ENCODE results near the gene PSMB11. TPM values are rescaled to one million over a fixed set of nuclear protein-coding genes. Genes with fewer than 3 reads are reported as not detected.
A peak's percentile ranks its signal among the peaks of the same experiment; 100 is the strongest.

The PSMB11 gene
- total RNA-seq, 2 donors from 2014 or later, result not detected

- Mint-ChIP-seq H3K36me3 (ENCODE audit: low read depth) (peaks cover 3% of the 10 kb centered on the region), H3K27ac (peak overlapping the region; percentile 11), H3K4me3 (no peak overlapping the region), H3K4me1 (peaks cover 20% of the 10 kb centered on the region), H3K27me3 (no peaks in the 10 kb centered on the region)
- H3K9me3 ChIP-seq (ENCODE audit: control insufficient read depth, low read length, poor library complexity, severe bottlenecking), result no peaks in the 10 kb centered on the region
- ATAC-seq (no peak), DNase-seq (no peak)
Measured at GRCh38 chr14:23054000-23054811, 12.2 kb downstream of the PSMB11 start.

GRCh38 chr14:23055147-23055550 lies 13.1 kb downstream of the PSMB11 start:
- H3K4me3 Mint-ChIP-seq, result peak overlapping the region; percentile 28
- H3K36me3 Mint-ChIP-seq (ENCODE audit: low read depth), result peaks cover 5% of the 10 kb centered on the region
- DNase-seq (no peak), ATAC-seq (no peak)
- no peaks in the 10 kb centered on the region for H3K9me3 ChIP-seq (ENCODE audit: control insufficient read depth, low read length, poor library complexity, severe bottlenecking)
- H3K27ac Mint-ChIP-seq, result no peak overlapping the region
- no peaks in the 10 kb centered on the region for H3K27me3 Mint-ChIP-seq
- H3K4me1 Mint-ChIP-seq, result peaks cover 23% of the 10 kb centered on the region

- peak overlapping the region; percentile 96 for H3K4me3 Mint-ChIP-seq
- no peaks in the 10 kb centered on the region for H3K9me3 ChIP-seq (ENCODE audit: control insufficient read depth, low read length, poor library complexity, severe bottlenecking)
- peaks cover 5% of the 10 kb centered on the region for H3K36me3 Mint-ChIP-seq (ENCODE audit: low read depth)
- no peaks in the 10 kb centered on the region for H3K27me3 Mint-ChIP-seq
- peaks cover 23% of the 10 kb centered on the region for H3K4me1 Mint-ChIP-seq
- DNase-seq, result no peak
- H3K27ac Mint-ChIP-seq, result peak overlapping the region; percentile 79
- peak; percentile 1 for ATAC-seq
Measured at GRCh38 chr14:23055621-23056144, 13.7 kb downstream of the PSMB11 start.

GRCh38 chr14:23056145-23056955 lies 14.3 kb downstream of the PSMB11 start:
- peak; percentile 77 for ATAC-seq
- H3K4me3 Mint-ChIP-seq, result peak overlapping the region; percentile 96
- H3K27me3 Mint-ChIP-seq, result no peaks in the 10 kb centered on the region

GRCh38 chr14:23056956-23057756 lies 15.1 kb downstream of the PSMB11 start, which contains the start of gene CDH24:
Gene CDH24 (minus strand): TSS chr14:23057520. CDS start chr14:23055733, 1,787 bp downstream.
- peaks cover 23% of the 10 kb centered on the region for H3K4me1 Mint-ChIP-seq
- H3K4me3 Mint-ChIP-seq, result peak within 1 kb of the TSS; percentile 96
- H3K27ac Mint-ChIP-seq, result peak within 1 kb of the TSS; percentile 79
- peak; percentile 32 to 65 (median 64) for DNase-seq
- peak; percentile 69 for ATAC-seq
- H3K36me3 Mint-ChIP-seq (ENCODE audit: low read depth), result peaks cover 5% of the 10 kb centered on the region
- no peaks in the 10 kb centered on the region for H3K27me3 Mint-ChIP-seq
- H3K9me3 ChIP-seq (ENCODE audit: control insufficient read depth, low read length, poor library complexity, severe bottlenecking), result no peaks in the 10 kb centered on the region

More at GRCh38 chr14:23056145-23056955, 14.3 kb downstream of the PSMB11 start:
- DNase-seq, result peak; percentile 54 to 61 (median 57)
- Mint-ChIP-seq H3K36me3 (ENCODE audit: low read depth) (peaks cover 5% of the 10 kb centered on the region), H3K27ac (peak overlapping the region; percentile 79), H3K4me1 (peaks cover 23% of the 10 kb centered on the region)
- H3K9me3 ChIP-seq (ENCODE audit: control insufficient read depth, low read length, poor library complexity, severe bottlenecking), result no peaks in the 10 kb centered on the region

GRCh38 chr14:23057757-23058653 lies 16.0 kb downstream of the PSMB11 start:
- peaks cover 5% of the 10 kb centered on the region for H3K36me3 Mint-ChIP-seq (ENCODE audit: low read depth)
- no peaks in the 10 kb centered on the region for H3K9me3 ChIP-seq (ENCODE audit: control insufficient read depth, low read length, poor library complexity, severe bottlenecking)
- H3K4me3 Mint-ChIP-seq, result peak overlapping the region; percentile 88
- DNase-seq (peak; percentile 76 to 82 (median 79)), ATAC-seq (peak; percentile 75)
- no peaks in the 10 kb centered on the region for H3K27me3 Mint-ChIP-seq
- H3K27ac Mint-ChIP-seq, result peak overlapping the region; percentile 27
- H3K4me1 Mint-ChIP-seq, result peaks cover 23% of the 10 kb centered on the region

GRCh38 chr14:23058654-23059504 lies 16.9 kb downstream of the PSMB11 start:
- no peak for ATAC-seq
- no peaks in the 10 kb centered on the region for H3K9me3 ChIP-seq (ENCODE audit: control insufficient read depth, low read length, poor library complexity, severe bottlenecking)
- Mint-ChIP-seq H3K4me3 (peak overlapping the region; percentile 67), H3K27ac (peak overlapping the region; percentile 79), H3K27me3 (no peaks in the 10 kb centered on the region), H3K36me3 (ENCODE audit: low read depth) (peaks cover 5% of the 10 kb centered on the region), H3K4me1 (peaks cover 23% of the 10 kb centered on the region)
- no peak for DNase-seq

GRCh38 chr14:23060536-23061260 lies 18.7 kb downstream of the PSMB11 start:
- peaks cover 5% of the 10 kb centered on the region for H3K36me3 Mint-ChIP-seq (ENCODE audit: low read depth)
- H3K27me3 Mint-ChIP-seq, result no peaks in the 10 kb centered on the region
- no peak for ATAC-seq

GRCh38 chr14:23062002-23062401 lies 20.0 kb downstream of the PSMB11 start:
- Mint-ChIP-seq H3K4me1 (peaks cover 15% of the 10 kb centered on the region), H3K27ac (peak overlapping the region; percentile 54), H3K36me3 (ENCODE audit: low read depth) (peaks cover 6% of the 10 kb centered on the region), H3K27me3 (no peaks in the 10 kb centered on the region), H3K4me3 (no peak overlapping the region)
- DNase-seq (no peak), ATAC-seq (no peak)
- H3K9me3 ChIP-seq (ENCODE audit: control insufficient read depth, low read length, poor library complexity, severe bottlenecking), result no peaks in the 10 kb centered on the region

More at GRCh38 chr14:23060536-23061260, 18.7 kb downstream of the PSMB11 start:
- no peaks in the 10 kb centered on the region for H3K9me3 ChIP-seq (ENCODE audit: control insufficient read depth, low read length, poor library complexity, severe bottlenecking)
- no peak overlapping the region for H3K4me3 Mint-ChIP-seq
- H3K27ac Mint-ChIP-seq, result no peak overlapping the region
- peaks cover 22% of the 10 kb centered on the region for H3K4me1 Mint-ChIP-seq
- no peak for DNase-seq

- Mint-ChIP-seq H3K27me3 (no peaks in the 10 kb centered on the region), H3K36me3 (ENCODE audit: low read depth) (peaks cover 6% of the 10 kb centered on the region), H3K4me3 (no peak overlapping the region), H3K27ac (no peak overlapping the region), H3K4me1 (peaks cover 9% of the 10 kb centered on the region)
- no peak for DNase-seq
- ATAC-seq, result no peak
- no peaks in the 10 kb centered on the region for H3K9me3 ChIP-seq (ENCODE audit: control insufficient read depth, low read length, poor library complexity, severe bottlenecking)
Measured at GRCh38 chr14:23063601-23064000, 21.6 kb downstream of the PSMB11 start.

- H3K27me3 Mint-ChIP-seq, result no peaks in the 10 kb centered on the region
Measured at GRCh38 chr14:23066368-23066767, 24.4 kb downstream of the PSMB11 start.

More at GRCh38 chr14:23066368-23066767, 24.4 kb downstream of the PSMB11 start:
- Mint-ChIP-seq H3K4me1 (peaks cover 21% of the 10 kb centered on the region), H3K4me3 (no peak overlapping the region), H3K36me3 (ENCODE audit: low read depth) (peaks cover 3% of the 10 kb centered on the region), H3K27ac (peak overlapping the region; percentile 87)
- ATAC-seq (no peak), DNase-seq (no peak)
- no peaks in the 10 kb centered on the region for H3K9me3 ChIP-seq (ENCODE audit: control insufficient read depth, low read length, poor library complexity, severe bottlenecking)

Data from T-helper 17 cell (primary cell).